NCI-H460 (cell line): ENCODE results near the gene ALKBH8. TPM values are rescaled to one million over a fixed set of nuclear protein-coding genes. Genes with fewer than 3 reads are reported as not detected.
"Not testable (repeated sequence)": the region's sequence is repeated elsewhere in the genome, so short reads cannot be mapped to it uniquely, and the experiment has no call there.

Source experiments
- DNase-seq: peaks from one replicate; pipeline ENCODE4 v3.0.0-alpha.2; 2016; ENCODE audit warnings: low read depth; ENCODE audit errors: extremely low read depth
- total RNA-seq: library from RNA; depleted of rRNA; stranded (reverse); fragments of >200 nt; shearing (Covaris generic); gene quantifications from 2 replicates; pipeline ENCODE4 v1.2.3, GENCODE V29; 2014

The ALKBH8 gene
- total RNA-seq, 1 experiment from 2014 or later = 7.9 TPM

DNA sequence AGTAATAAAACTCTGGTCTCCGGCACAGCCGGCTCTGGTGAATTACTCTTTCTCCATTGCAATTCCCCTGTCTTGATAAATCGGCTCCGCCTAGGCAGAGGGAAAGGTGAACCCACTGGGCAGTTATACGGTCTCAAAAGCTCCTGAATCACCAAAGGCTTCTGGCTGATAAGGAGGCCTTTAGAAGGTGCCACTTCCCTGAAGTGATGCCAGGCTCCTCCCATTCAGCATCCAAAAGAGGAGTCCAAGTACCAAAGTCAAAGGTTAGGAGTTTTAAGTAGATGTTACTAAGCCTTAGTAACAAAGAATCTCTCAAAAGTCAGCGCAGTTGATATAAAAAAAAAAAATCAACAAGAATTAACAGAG, 11.8 kb upstream of the ALKBH8 start:
- DNase-seq = no peak

DNA sequence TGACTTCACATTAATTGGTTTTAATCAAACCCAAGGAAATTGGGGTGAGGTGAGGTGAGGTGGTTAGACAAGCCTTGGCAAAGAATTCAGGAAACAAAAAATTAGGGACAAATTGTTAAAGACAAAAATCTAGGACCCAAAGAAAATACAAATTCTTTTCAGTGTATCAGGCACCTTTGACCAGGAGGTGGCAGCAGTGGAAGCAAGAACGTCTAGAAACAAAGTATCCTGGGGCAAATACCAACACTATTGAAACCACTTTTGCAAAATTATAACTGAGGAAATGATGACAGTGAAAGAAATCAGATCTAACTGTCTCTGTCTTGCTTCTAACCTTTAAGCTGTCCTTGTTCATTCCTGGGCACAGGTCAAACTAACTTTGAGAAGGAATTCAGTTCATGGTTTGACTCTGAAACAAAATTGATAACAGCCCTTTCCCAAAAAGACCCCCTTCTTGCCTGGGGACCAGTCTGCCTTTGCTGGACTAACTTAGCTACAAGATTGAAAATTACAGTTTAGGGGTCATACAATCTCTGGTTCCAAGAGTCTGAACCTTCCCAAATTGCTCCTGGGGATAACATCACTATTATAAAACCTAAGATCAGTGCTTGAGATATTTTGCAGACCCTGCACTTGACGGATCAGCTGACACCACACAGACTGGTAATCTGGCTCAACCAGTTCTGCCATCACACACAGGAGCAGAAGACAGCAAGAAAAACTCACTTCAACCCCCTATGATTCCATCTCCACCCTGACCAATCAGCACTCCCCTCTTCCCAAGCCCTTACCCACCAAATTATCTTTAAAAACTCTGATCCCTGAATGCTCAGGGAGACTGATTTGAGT, 11.2 kb upstream of the ALKBH8 start:
- peak; percentile 36 for DNase-seq

DNA sequence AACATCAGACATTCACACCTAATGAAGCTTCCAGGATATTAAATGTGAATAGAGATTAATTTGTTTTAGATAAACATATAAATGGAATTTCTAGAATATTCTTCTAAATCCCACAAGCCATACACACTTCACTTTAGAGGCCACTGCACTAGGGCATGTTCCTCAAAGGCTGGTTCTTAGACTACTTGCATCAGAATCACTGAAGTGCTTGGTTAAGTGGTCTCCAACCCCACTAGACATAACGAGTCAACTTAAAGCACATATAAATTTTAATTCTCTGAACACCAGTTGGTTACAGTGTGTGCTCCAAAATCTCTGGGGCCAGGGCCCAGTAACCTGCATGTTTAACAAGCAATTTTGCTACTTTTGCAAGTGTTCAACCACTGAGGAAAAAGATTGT, 7.9 kb upstream of the ALKBH8 start:
- DNase-seq = no peak

GRCh38 chr11:107570015-107570414, 4.5 kb upstream of the ALKBH8 start:
- DNase-seq = no peak

GRCh38 chr11:107567739-107568335, 2.3 kb upstream of the ALKBH8 start:
- no peak for DNase-seq

- no peak for DNase-seq
Observed at GRCh38 chr11:107566569-107566968, 1.0 kb upstream of the ALKBH8 start.

DNA sequence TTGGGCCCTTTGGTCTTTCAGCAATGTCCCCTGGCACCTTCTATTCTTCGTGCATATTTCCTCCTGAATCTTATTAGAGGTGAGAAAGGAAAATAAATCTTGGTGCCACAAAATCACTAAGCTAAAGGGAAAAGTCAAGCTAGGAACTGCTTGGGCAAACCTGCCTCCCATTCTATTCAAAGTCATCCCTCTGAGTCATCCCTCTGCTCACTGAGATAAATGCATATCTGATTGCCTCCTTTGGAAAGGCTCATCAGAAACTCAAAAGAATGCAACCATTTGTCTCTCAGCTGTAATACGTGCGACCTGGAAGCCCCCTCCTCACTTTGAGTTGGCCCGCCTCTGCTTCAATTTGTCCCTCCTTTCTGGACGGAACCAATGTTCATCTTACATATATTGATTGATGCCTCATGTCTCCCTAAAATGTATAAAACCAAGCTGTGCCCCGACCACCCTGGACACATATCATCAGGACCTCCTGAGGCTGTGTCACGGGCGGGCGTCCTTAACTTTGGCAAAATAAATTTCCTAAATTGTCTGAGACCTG, 493 bp upstream of the ALKBH8 start:
- not testable (repeated sequence) for DNase-seq

DNA sequence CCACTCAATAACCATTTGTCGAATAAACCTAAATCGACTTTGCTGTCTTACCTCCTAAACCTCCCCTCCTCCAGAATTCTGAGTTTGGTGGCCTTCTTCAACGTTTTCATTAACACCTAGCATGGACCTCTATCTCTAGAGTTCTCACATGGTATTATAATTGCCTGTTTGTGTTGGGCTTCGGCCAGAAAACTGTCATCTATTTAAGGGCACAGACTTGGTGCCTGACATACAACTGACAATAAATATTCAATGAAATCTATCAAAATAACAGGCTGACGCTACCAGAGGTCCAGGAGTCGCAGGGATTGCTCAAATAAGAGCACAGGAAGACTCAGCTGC, 687 bp downstream of the ALKBH8 start:
- no peak for DNase-seq

GRCh38 chr11:107563702-107564101, 1.8 kb downstream of the ALKBH8 start:
- peak; percentile 38 for DNase-seq

DNA sequence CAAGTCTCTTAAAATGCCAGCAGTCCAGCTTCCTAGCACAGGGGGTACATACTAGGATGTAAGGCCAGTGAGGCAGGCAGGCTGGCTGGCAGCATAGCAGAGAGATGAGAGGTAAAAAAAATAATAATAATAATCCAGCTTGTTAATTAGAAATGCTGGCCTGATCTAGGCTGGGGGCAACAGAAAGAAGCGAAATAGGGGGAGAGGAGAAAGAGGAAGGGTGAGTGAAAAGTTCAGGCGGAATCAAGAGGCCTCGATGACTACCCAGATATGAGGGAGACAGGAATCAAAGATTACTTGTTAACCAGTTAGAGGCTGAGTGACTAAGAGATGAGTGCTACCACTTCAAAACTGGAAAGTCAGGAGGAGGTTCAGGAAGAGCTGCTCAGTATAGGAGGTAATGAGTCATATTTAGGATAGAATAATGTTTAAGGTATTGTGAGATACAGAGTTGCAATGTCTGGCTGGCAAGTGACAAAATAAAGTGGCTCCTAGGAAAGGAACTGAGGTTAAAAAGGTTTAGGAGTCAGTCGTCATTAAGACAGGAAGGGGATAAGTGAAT, 2.8 kb downstream of the ALKBH8 start:
- DNase-seq = peak; percentile 12

DNA sequence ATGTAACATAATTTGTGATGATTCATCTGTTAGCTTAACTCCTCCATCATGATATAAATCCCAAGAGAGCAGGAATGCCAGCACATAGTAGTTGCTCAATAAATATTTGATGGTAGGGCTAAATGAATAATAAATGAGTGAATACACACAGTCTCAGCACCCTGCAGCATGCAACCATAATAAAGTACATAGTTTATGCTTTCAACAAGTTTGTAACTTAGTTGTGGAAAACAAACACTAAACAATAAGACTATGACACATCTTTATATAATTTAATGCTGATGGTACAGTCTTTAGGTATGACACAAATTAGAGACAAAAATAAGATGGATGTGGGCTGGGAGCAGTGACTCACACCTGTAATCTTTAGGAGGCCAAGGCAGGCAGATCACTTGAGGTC, 3.8 kb downstream of the ALKBH8 start:
- DNase-seq = no peak

GRCh38 chr11:107550304-107550703, 15.2 kb downstream of the ALKBH8 start:
- no peak for DNase-seq

DNA sequence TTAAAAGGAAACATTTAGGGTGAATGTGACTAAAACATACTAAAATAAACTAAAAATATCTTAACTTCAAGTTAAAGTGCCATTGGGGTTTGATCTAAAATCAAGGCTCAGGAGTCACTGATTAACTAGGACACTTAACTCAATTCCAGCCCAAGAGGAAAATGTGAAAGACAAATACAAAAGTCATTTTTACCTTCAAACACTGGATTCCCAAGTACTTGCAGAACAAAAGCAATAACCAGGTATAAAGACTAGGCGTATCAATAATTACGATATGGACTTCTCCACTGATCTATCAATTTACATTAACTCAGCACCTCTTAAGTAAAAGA, 15.6 kb downstream of the ALKBH8 start:
- no peak for DNase-seq

GRCh38 chr11:107549253-107549953, 16.1 kb downstream of the ALKBH8 start:
- DNase-seq = peak; percentile 35

GRCh38 chr11:107547961-107548360, 17.6 kb downstream of the ALKBH8 start:
- no peak for DNase-seq

- no peak for DNase-seq
Observed at GRCh38 chr11:107545101-107545514, 20.4 kb downstream of the ALKBH8 start.

DNA sequence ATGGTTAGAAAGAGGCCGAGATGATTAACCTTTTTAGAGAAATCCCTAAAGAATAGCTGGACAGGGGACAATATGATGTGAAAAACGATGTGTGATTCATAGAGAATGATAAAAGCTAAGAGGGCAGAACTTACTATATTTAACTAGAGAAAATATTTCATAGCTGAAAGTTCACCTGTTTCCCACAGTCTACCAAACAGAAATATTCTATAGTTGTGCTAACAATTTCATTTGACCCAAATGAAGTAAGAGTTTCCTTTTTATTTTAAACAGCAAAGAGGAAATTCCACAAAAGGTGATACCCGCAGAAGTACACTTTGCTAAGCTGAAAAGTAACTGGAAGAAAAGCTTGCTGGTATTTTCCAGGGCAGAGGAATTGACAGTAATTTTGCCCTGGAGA, 26.7 kb downstream of the ALKBH8 start:
- no peak for DNase-seq

DNA sequence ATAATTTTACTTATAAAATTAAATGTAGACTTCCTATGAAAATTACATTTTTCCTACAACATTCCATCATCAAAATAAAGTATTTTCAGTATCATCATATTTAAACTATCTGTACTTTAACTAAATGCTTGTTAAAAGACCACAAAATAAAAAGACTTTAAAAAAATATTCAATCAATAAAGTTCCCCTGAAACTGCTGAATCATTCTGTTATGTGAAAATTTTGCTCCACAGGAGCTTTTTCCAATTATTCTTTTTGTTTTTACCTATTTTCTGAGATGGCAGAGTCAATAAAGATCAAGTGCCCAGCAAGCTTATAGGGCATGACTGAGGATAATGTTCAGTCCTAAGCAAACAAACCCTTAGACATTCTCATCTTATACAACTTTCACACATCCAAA, 27.3 kb downstream of the ALKBH8 start:
- no peak for DNase-seq

- not testable (repeated sequence) for DNase-seq
Observed at GRCh38 chr11:107537155-107537554, 28.4 kb downstream of the ALKBH8 start.

DNA sequence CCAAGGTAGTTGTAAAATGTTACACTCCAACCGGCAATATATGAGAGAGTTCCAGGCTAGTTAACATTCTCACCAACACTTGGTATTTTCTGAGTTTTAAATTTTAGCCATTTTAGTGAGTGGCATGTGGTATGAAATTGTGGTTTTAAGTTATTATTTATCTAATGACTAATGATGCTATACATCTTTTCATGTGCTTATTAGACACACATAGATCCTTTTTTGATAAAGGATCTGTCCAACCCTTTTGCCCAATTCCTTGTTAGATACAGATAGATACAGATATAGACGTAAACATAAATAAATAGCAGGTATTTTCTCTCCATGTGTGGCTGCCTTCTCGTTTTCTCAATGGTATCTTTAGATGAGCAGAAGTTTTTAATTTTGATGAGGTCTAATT, 39.3 kb downstream of the ALKBH8 start:
- DNase-seq = no peak

DNA sequence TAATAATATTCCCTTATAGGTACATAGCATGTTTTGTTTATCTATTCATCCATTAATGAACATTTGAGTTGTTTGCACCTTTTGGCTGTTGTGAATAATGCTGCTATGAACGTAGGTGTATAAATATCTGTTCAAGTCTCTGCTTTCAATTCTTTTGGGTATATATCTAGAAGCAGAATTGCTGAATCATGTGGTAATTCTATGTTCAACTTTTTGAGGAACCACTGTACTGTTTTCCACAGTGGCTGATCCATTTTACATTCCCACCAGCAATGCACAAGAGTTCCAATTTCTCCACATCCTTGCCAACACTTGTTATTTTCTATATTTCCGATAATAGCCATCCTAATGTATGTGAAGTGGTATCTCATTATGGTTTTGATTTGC, 56.7 kb downstream of the ALKBH8 start:
- no peak for DNase-seq
